Activated T-cell treated with anti-CD3 and anti-CD28 coated beads, Interleukin-2, amount 50 U/mL, for 1 hour (primary cell): ENCODE measurements around the gene PEX5L.
A peak's percentile ranks its signal among the peaks of the same experiment; 100 is the strongest.

Source experiments
- DNase-seq: peaks from one replicate; pipeline ENCODE4 v3.0.0-alpha.2; 2020

Gene PEX5L

DNA sequence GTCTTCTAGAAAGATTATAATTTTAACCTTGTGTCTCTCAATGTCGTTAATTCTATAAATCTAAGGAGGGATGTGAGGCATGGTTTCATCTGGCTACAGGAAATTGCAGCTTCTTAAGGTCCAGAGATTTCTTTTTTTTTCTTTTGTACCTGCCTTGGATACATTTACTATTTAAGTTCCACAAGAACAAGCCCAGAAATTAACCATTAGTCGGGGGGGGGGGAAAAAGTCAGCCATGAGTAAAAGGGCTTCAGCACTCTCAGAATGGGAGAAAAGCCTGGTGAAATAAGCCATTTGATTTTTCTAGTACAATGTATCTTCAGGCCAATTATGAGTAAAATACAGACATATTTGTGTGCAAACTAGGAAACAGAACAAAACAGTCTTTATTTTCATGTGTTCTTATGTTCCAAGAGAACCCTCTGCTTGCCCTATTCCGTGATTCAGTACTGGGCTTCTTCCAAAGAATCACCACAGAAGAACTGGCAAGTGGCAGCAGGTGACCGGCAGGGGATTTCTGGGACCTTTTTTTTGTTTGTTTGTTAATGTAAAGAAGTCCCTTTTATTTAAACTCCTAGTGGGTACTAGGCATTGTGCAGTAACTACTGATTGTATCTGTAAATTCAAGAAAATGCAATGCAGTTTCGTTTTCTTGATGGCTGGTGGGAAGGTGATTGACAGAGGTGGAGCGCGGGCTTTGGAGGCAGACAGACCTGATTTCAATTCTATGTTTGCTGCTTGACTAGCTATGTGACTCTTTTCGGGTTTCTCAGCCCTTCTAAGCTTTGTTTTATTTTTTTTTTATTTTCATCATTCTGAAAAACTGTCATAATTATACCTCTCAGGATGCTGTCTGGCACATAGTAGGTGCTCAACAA, 82.5 kb downstream of the PEX5L start:
- DNase-seq = no peak

GRCh38 chr3:179950840-179951239, 85.9 kb downstream of the PEX5L start:
- no peak for DNase-seq

- no peak for DNase-seq
These were observed 86.9 kb downstream of the PEX5L start for GRCh38 chr3:179949869-179950268.

- no peak for DNase-seq
These were observed 87.3 kb downstream of the PEX5L start for GRCh38 chr3:179949412-179949811.

DNA sequence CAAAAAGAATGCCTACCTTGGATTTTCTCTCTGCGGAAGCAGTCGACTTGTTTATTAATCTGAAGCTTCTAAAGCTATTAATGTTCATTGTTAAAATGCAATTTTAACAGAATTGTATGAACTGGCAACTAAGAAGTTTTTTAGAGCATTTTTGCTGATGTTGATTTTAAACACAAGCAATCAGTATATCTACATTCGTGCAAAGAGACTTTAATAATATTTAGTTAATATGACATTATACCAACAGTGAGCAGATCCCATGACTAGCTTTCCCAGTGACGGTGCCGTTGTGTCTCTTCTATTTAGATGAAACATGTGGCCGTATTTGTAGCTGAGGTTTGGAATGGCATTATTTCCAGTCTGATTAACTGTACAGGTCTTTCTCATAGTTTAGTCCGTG, 88.0 kb downstream of the PEX5L start:
- DNase-seq = no peak

- DNase-seq = no peak
These were observed 91.2 kb downstream of the PEX5L start for GRCh38 chr3:179945569-179945968.

- no peak for DNase-seq
These were observed 93.4 kb downstream of the PEX5L start for GRCh38 chr3:179943117-179943880.

GRCh38 chr3:179942553-179943075, 94.1 kb downstream of the PEX5L start:
- no peak for DNase-seq

DNA sequence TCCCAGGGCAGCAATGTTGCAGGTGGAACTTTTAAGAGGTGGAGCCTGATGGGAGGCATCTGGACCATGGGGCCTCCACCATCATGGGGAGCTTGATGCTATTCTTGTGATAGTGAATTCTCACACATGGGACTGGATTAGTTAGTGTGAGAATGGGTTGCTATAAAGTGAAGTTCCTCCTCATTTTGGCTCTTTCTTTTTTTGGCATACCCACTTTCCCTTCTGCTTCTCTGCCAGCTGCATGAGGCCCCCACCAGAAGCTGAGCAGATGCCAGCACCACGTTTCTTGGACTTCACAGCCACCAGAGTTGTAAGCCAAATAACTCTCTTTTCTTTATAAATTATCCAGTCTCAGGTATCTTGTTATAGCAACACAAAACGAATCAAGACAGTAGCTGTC, 101.0 kb downstream of the PEX5L start:
- DNase-seq = no peak

GRCh38 chr3:179933914-179934313, 102.8 kb downstream of the PEX5L start:
- no peak for DNase-seq

DNA sequence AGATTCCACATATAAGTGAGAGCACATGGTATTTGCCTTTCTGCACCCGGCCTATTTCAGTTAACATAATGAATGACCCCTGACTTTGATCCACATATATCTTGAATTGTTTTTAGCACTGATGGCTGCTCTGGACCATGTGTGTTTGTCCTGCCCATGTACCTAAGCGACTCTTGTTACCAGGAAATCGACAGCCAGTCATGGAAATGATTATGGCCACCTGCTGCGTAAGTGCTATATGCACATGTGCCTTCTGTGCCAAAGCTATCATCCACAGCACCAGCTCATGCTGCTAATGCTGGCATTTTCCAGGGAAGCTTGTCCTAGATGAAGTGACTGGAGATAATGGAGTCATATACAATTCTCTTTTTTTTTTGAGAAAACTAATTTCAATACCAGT, 103.7 kb downstream of the PEX5L start:
- DNase-seq = no peak

- no peak for DNase-seq
These were observed 104.1 kb downstream of the PEX5L start for GRCh38 chr3:179932674-179933073.

DNA sequence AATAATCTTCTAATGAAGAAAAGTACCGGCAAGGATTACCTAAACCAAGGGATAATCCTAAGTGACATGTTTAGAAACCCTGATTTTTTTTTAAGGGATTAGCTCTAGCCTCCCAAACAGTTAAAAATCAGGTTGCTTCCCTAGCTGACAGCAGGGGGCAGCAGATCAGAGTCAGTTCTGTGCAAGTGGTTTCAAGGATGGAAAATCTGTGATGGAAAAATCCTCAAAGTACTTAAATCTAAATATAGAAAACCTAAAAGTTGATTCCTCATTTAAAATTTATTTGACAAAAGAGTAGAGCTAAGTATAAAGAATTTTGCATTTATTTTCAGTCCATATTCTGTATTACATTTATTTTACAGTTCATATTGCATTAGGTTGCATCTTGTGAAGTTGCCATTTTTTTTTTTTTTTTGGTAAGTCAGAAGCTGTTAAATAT, 107.6 kb downstream of the PEX5L start:
- peak; percentile 23 for DNase-seq

- DNase-seq = no peak
These were observed 109.5 kb downstream of the PEX5L start for GRCh38 chr3:179927191-179927590.

GRCh38 chr3:179921951-179922350, 114.8 kb downstream of the PEX5L start:
- no peak for DNase-seq

GRCh38 chr3:179921500-179921899, 115.2 kb downstream of the PEX5L start:
- DNase-seq = no peak

DNA sequence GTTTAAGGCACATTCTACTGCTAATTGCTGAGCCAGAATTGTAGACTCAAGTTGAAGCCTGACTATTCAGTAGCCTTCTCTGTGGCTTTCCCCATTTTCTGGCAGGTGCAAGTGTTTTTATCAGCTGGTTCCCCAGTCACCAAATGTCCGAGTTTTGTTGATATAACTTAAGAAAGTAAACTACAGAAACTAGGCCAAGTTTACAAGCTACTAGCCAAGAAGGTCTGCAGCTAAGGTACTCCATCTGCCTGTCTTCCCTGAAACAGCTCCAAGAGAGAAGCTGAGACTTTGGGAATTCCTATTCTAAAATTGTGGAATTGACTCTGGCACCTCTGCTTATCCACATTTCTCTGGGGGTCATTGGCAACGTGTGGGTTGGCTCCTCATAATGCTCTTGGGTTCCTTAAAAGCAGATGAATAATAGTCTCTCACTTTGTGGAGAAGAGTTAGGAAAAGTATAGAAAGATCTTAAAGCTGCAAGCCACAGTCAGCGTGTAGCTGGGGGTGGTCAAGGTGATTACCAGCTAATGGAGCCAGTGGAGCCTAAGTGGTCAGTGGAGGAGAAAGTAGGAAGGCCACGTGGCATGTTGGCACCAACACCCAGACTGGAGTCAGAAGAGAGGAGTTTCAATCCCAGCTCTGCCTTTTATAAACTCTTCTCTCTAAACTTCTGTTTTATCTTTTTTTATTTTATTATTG, 128.8 kb downstream of the PEX5L start:
- DNase-seq = no peak

- no peak for DNase-seq
These were observed 134.7 kb downstream of the PEX5L start for GRCh38 chr3:179902061-179902460.

DNA sequence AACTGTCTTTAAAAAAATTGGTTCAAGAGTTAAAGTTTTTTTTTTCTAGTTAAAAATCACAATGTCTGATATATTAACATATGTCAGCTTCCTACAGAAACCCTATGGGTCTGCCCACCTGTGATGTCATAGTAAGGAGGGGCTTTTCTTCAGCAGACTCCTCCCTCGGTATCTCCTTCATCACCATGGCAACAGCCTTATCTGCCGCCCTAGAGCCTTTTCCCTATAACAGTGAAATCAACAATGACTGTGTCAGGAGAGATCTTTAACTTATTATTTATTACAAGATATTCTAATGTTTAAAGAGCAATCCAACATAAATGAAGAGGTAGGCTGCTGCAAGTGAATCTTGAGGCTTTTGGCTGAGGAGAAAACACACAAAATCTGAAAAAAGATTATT, 138.7 kb downstream of the PEX5L start:
- DNase-seq = no peak

DNA sequence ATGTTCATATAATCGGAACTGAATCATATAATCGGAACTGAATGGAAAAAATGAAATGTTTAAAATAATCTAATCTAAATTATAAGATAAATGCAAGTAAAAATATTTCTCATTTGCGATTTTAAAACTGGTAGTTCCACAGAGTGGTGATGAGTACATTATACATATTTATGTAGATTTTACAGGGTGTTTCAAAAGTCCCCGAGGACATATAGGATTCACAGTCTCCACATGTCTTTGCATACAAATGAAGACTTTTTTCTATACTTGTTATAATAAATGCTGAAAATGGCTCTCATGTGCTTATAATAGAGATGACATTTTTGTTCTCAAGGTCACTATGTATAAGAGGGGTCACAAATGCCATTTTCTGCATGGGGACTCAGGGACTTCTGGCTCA, 139.5 kb downstream of the PEX5L start:
- no peak for DNase-seq

- DNase-seq = no peak
These were observed 140.2 kb downstream of the PEX5L start for GRCh38 chr3:179896507-179896906.

DNA sequence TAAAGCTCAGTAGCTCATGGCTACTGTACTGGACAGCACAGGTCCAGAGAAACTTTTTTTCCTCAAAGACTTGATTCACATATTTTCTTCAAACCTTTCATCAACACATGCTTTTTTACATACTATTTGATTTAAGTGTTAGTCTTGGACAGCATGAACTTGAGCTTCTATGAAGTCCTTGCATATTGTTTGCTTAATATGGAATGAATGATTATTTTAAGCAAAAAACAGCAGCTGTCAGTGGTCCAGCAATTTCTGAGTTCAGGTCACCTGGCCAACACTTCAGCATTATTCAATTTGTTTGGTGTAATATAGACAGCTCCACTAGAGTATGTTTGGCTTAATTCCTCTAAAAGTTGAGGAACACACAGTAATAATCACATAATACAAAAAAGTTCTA, 141.4 kb downstream of the PEX5L start:
- DNase-seq = no peak

- no peak for DNase-seq
These were observed 149.3 kb downstream of the PEX5L start for GRCh38 chr3:179887295-179887943.
